ENCODE data around the gene HSF5. TPM values are rescaled to one million over a fixed set of nuclear protein-coding genes. Genes with fewer than 3 reads are reported as not detected.
"Not testable (repeated sequence)": the region's sequence is repeated elsewhere in the genome, so short reads cannot be mapped to it uniquely, and the experiment has no call there.

The HSF5 gene
- polyA plus RNA-seq, 3 donors, result 0.07 TPM; not detected in 2

GRCh38 chr17:58484600-58484999 is 3.6 kb downstream of the HSF5 start:
- H3K36me3 Mint-ChIP-seq, result peaks cover 11 to 12% of the 10 kb centered on the region in 2 donors
- peaks cover 7 to 13% (median 7%) of the 10 kb centered on the region in 3 donors for H3K27me3 Mint-ChIP-seq (ENCODE audit: low read depth in 3 of 3)
- intact Hi-C loops (cut with micrococcal nuclease), result no loop called here
- no peak for DNase-seq
- Histone ChIP-seq H3K79me2 (ENCODE audit: insufficient read depth, low read length) (no peaks in the 10 kb centered on the region), H3K36me3 (replicated peaks in 1 of 2; ENCODE audit: control insufficient read depth in 1 of 2, insufficient read depth in 2 of 2, low read length in 2 of 2) (peaks cover 7 to 12% of the 10 kb centered on the region in 2 donors), H3K27me3 (ENCODE audit: control insufficient read depth in 2 of 2, insufficient read depth in 2 of 2, low read length in 2 of 2) (peaks cover 0 to 6% of the 10 kb centered on the region in 2 donors), H3K4me1 (ENCODE audit: control insufficient read depth in 1 of 2, insufficient read depth in 2 of 2, low read length in 2 of 2) (peaks cover 7 to 11% of the 10 kb centered on the region in 2 donors), H3K9me3 (replicated peaks in 1 of 2; ENCODE audit: control insufficient read depth in 1 of 2, insufficient read depth in 1 of 2, low read length in 2 of 2) (no peaks in the 10 kb centered on the region), H3K4me3 (replicated peaks in 1 of 3; ENCODE audit: low read depth in 2 of 3, low read length in 3 of 3) (no peak overlapping the region), H3K4me2 (replicated peaks; ENCODE audit: extremely low read depth, low read length, poor library complexity, severe bottlenecking) (no peak overlapping the region), H2AFZ (ENCODE audit: insufficient read depth, low read depth, low read length, poor library complexity, severe bottlenecking) (no peak overlapping the region), H4K20me1 (ENCODE audit: insufficient read depth, low read length) (no peaks in the 10 kb centered on the region), H3K27ac (ENCODE audit: low read depth in 1 of 2, low read length in 2 of 2) (no peak overlapping the region), H3K9ac (ENCODE audit: insufficient read depth, low read length, poor library complexity, severe bottlenecking) (no peak overlapping the region)
- H3K4me1 Mint-ChIP-seq, result peaks cover 7% of the 10 kb centered on the region
- peaks cover 0 to 4% (median 3%) of the 10 kb centered on the region in 7 donors for H3K9me3 Mint-ChIP-seq
- no CpG with 5 or more reads among the region's 3 CpGs for WGBS (ENCODE audit: insufficient coverage)
- H3K4me3 Mint-ChIP-seq, result no peak overlapping the region
- TF ChIP-seq CTCF (IDR thresholded peaks at IDR 0.05), result no peak
- H3K27ac Mint-ChIP-seq, result no peak overlapping the region

GRCh38 chr17:58481798-58482197 is 6.4 kb downstream of the HSF5 start:
- H3K27me3 ChIP-seq (ENCODE audit: control insufficient read depth in 2 of 2, insufficient read depth in 2 of 2, low read length in 2 of 2); H4K20me1 ChIP-seq (ENCODE audit: insufficient read depth, low read length); DNase-seq; H3K4me3 Mint-ChIP-seq; H3K27ac ChIP-seq (ENCODE audit: low read depth in 1 of 2, low read length in 2 of 2); H3K4me1 Mint-ChIP-seq; H3K4me1 ChIP-seq (ENCODE audit: control insufficient read depth in 1 of 2, insufficient read depth in 2 of 2, low read length in 2 of 2); H3K4me3 ChIP-seq (replicated peaks in 1 of 3; ENCODE audit: low read depth in 2 of 3, low read length in 3 of 3); H3K9me3 ChIP-seq (replicated peaks in 1 of 2; ENCODE audit: control insufficient read depth in 1 of 2, insufficient read depth in 1 of 2, low read length in 2 of 2); H3K9ac ChIP-seq (ENCODE audit: insufficient read depth, low read length, poor library complexity, severe bottlenecking); H3K27ac Mint-ChIP-seq; H2AFZ ChIP-seq (ENCODE audit: insufficient read depth, low read depth, low read length, poor library complexity, severe bottlenecking); H3K9me3 Mint-ChIP-seq; H3K4me2 ChIP-seq (replicated peaks; ENCODE audit: extremely low read depth, low read length, poor library complexity, severe bottlenecking); H3K36me3 ChIP-seq (replicated peaks in 1 of 2; ENCODE audit: control insufficient read depth in 1 of 2, insufficient read depth in 2 of 2, low read length in 2 of 2); H3K27me3 Mint-ChIP-seq (ENCODE audit: low read depth in 3 of 3); intact Hi-C loops (cut with micrococcal nuclease); H3K79me2 ChIP-seq (ENCODE audit: insufficient read depth, low read length); H3K36me3 Mint-ChIP-seq: not testable (repeated sequence)
- WGBS (ENCODE audit: insufficient coverage), result no CpG with 5 or more reads among the region's 5 CpGs

All from CD14-positive monocyte (primary cell).